ENCODE results near the gene SCIN. TPM values are rescaled to one million over a fixed set of nuclear protein-coding genes. Genes with fewer than 3 reads are reported as not detected.

The SCIN gene
- total RNA-seq, 1 experiment from 2014 or later, result not detected

DNA sequence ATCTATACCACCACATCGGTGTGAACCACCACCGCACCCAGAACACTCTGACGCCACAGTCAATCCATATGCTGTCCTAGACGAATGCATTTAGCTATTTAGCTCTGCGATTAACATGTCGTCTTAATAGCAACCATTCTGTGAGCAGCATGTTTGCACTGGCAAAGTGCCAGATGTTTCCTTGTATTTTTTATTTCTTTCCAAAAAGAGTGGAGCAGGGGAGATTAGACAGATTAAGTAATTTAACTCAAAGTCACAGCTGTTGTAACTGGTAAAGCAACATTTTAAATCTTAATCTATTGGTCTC is 59.9 kb downstream of the SCIN start:
- H3K4me1 Mint-ChIP-seq (ENCODE audit: insufficient read depth, unreplicated experiment), result no peaks in the 10 kb centered on the region
- H3K27ac Mint-ChIP-seq (ENCODE audit: low read depth, unreplicated experiment), result no peak overlapping the region
- H3K9me3 Mint-ChIP-seq (ENCODE audit: unreplicated experiment), result no peaks in the 10 kb centered on the region
- CTCF ChIA-PET, result interaction anchor here (0.6 to 8.8 kb wide), 6 partner anchors 11 to 631 kb away, joined by 3 to 79 read pairs (median 3); no protein-coding TSS in a partner anchor
- intact Hi-C loops (cut with micrococcal nuclease), result no loop called here
- no peak overlapping the region for H3K4me3 Mint-ChIP-seq (ENCODE audit: unreplicated experiment)
- TF ChIP-seq, protein P1, sequence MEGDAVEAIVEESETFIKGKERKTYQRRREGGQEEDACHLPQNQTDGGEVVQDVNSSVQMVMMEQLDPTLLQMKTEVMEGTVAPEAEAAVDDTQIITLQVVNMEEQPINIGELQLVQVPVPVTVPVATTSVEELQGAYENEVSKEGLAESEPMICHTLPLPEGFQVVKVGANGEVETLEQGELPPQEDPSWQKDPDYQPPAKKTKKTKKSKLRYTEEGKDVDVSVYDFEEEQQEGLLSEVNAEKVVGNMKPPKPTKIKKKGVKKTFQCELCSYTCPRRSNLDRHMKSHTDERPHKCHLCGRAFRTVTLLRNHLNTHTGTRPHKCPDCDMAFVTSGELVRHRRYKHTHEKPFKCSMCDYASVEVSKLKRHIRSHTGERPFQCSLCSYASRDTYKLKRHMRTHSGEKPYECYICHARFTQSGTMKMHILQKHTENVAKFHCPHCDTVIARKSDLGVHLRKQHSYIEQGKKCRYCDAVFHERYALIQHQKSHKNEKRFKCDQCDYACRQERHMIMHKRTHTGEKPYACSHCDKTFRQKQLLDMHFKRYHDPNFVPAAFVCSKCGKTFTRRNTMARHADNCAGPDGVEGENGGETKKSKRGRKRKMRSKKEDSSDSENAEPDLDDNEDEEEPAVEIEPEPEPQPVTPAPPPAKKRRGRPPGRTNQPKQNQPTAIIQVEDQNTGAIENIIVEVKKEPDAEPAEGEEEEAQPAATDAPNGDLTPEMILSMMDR (IDR thresholded peaks at IDR 0.05; ENCODE audit: unreplicated experiment), result no peak
- BruUV-seq (replicated peaks), result no TSS peak
- peaks cover 23% of the 10 kb centered on the region for H3K27me3 Mint-ChIP-seq (ENCODE audit: insufficient read depth, unreplicated experiment)
- POLR2A ChIA-PET, result no interaction called here
- H3K36me3 Mint-ChIP-seq (ENCODE audit: insufficient read depth, unreplicated experiment), result no peaks in the 10 kb centered on the region
- DNase-seq (ENCODE audit: unreplicated experiment), result no peak

DNA sequence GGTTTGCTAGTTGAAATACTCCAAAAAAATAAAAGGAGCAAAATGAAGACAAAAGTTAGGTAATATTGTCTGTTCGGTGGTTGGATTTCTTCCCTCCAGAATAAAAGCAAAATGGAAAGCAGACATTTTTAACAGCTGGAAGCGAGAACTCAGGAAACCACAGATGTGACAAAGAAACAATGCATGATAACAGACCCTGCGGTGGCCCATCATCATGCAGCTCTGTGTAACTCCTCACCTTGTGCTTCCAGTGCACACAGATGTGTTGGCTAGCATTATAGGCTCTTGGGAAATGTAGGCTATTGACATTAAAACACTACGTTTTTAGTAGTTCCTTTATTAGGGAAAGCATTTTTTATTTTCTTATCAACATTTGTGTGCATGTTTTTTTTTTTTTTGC is 63.1 kb downstream of the SCIN start:
- POLR2A ChIA-PET, result no interaction called here

DNA sequence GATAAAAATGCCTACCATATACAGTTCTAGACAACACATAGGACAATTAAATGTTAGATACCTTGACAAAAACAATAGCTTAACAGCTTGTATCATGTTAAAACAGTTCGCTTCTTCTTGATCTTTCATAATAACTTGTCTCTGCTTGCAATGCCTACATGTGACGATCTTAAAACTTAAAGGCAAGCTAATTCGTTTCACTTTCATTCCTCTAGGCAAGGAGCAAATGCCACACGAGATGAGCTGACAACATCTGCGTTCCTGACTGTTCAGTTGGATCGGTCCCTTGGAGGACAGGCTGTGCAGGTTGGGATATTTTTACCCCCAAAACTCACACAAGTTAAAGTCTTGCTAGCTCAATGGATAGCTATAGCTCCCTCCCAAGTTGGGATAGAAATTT is 65.3 kb downstream of the SCIN start:
- TF ChIP-seq, protein P1 (IDR thresholded peaks at IDR 0.05; ENCODE audit: unreplicated experiment), result no peak
- no TSS peak for BruUV-seq (replicated peaks)
- no peaks in the 10 kb centered on the region for H3K4me1 Mint-ChIP-seq (ENCODE audit: insufficient read depth, unreplicated experiment)
- no peaks in the 10 kb centered on the region for H3K27me3 Mint-ChIP-seq (ENCODE audit: insufficient read depth, unreplicated experiment)
- POLR2A ChIA-PET, result interaction anchor here (0.6 to 0.8 kb wide), 2 partner anchors 9 to 83 kb away, joined by 3 to 4 read pairs; no protein-coding TSS in a partner anchor
- peak overlapping the region; percentile 49 for H3K27ac Mint-ChIP-seq (ENCODE audit: low read depth, unreplicated experiment)
- CTCF ChIA-PET, result interaction anchor here (0.6 to 2.2 kb wide), 17 partner anchors 8 to 629 kb away, joined by 3 to 13 read pairs (median 4); no protein-coding TSS in a partner anchor
- intact Hi-C loops (cut with micrococcal nuclease), result no loop called here
- H3K4me3 Mint-ChIP-seq (ENCODE audit: unreplicated experiment), result peak overlapping the region; percentile 56
- no peaks in the 10 kb centered on the region for H3K9me3 Mint-ChIP-seq (ENCODE audit: unreplicated experiment)
- DNase-seq (ENCODE audit: unreplicated experiment), result peak; percentile 20
- no peaks in the 10 kb centered on the region for H3K36me3 Mint-ChIP-seq (ENCODE audit: insufficient read depth, unreplicated experiment)

More for the DNA sequence above, 63.1 kb downstream of the SCIN start:
- Mint-ChIP-seq H3K4me3 (ENCODE audit: unreplicated experiment) (no peak overlapping the region), H3K36me3 (ENCODE audit: insufficient read depth, unreplicated experiment) (no peaks in the 10 kb centered on the region), H3K27me3 (ENCODE audit: insufficient read depth, unreplicated experiment) (no peaks in the 10 kb centered on the region), H3K9me3 (ENCODE audit: unreplicated experiment) (no peaks in the 10 kb centered on the region), H3K4me1 (ENCODE audit: insufficient read depth, unreplicated experiment) (no peaks in the 10 kb centered on the region), H3K27ac (ENCODE audit: low read depth, unreplicated experiment) (no peak overlapping the region)
- TF ChIP-seq, protein P1 (IDR thresholded peaks at IDR 0.05; ENCODE audit: unreplicated experiment), result no peak
- intact Hi-C loops (cut with micrococcal nuclease), result no loop called here
- no peak for DNase-seq (ENCODE audit: unreplicated experiment)
- CTCF ChIA-PET, result interaction anchor here (1.4 to 8.8 kb wide), 2 partner anchors 10 to 108 kb away, joined by 3 to 79 read pairs; no protein-coding TSS in a partner anchor
- no TSS peak for BruUV-seq (replicated peaks)

DNA sequence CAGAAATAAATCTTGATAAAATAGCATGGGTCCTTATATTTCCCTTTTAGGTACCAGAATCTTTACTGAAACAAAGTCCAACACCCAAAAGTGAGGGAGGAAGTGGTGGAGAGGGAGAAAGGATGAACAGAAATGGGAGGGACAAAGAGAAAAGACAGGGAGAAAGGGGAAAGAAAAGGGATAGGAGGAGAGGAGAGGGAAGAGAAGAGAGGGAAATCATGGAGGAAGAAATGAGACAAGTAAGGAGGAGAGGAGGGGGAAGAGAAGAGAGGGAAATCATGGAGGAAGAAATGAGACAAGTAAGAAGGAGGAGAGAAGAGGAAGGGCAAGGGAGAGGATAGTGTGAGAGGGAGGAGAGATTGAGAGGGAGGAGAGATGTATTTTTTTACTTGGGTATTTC is 66.8 kb downstream of the SCIN start:
- Mint-ChIP-seq H3K36me3 (ENCODE audit: insufficient read depth, unreplicated experiment) (no peaks in the 10 kb centered on the region), H3K27ac (ENCODE audit: low read depth, unreplicated experiment) (no peak overlapping the region), H3K4me3 (ENCODE audit: unreplicated experiment) (no peak overlapping the region), H3K4me1 (ENCODE audit: insufficient read depth, unreplicated experiment) (no peaks in the 10 kb centered on the region), H3K27me3 (ENCODE audit: insufficient read depth, unreplicated experiment) (no peaks in the 10 kb centered on the region), H3K9me3 (ENCODE audit: unreplicated experiment) (no peaks in the 10 kb centered on the region)
- no TSS peak for BruUV-seq (replicated peaks)
- TF ChIP-seq, protein P1 (IDR thresholded peaks at IDR 0.05; ENCODE audit: unreplicated experiment), result no peak
- intact Hi-C loops (cut with micrococcal nuclease), result no loop called here
- ChIA-PET POLR2A (no interaction called here), CTCF (interaction anchor here (2.2 kb wide), 1 partner anchor 11 kb away, joined by 5 read pairs; no protein-coding TSS in a partner anchor)
- no peak for DNase-seq (ENCODE audit: unreplicated experiment)

Measured in MCF 10A (cell line).